ENCODE measurements around the gene KLF3. TPM values are rescaled to one million over a fixed set of nuclear protein-coding genes. Genes with fewer than 3 reads are reported as not detected.

KLF3 gene
- total and polyA plus RNA-seq, 2 of the 4 experiments (the other 2 are of a cell fraction) = 8.2 to 12.6 TPM

- DNase-seq = no peak
- H3K4me1 ChIP-seq (ENCODE audit: control insufficient read depth, insufficient read depth, low read length) = no peaks in the 10 kb centered on the region
- H2BK20ac ChIP-seq (ENCODE audit: low read depth, low read length) = no peak overlapping the region
- H3K14ac ChIP-seq (replicated peaks; ENCODE audit: low read depth, low read length) = no peak overlapping the region
- H3K36me3 ChIP-seq (ENCODE audit: control insufficient read depth, insufficient read depth, low read length) = no peaks in the 10 kb centered on the region
- no peak overlapping the region for H3K4me3 ChIP-seq (ENCODE audit: insufficient read depth, low read depth, low read length)
- no TSS peak for BruUV-seq (replicated peaks)
- peaks cover 2% of the 10 kb centered on the region; the same call in 1 of the 2 replicates for H3K27me3 ChIP-seq (ENCODE audit: control insufficient read depth, insufficient read depth, low read length)
- ATAC-seq (ENCODE audit: low read depth) = no peak
- dilution Hi-C loops (cut with HindIII; ENCODE audit: low sequenced_read_pairs, unreplicated experiment) (no loop called here), in situ Hi-C loops (cut with MboI; ENCODE audit: low sequenced_read_pairs) (no loop called here), intact Hi-C loops (cut with micrococcal nuclease) (no loop called here)
- no peak overlapping the region for H2AFZ ChIP-seq (replicated peaks; ENCODE audit: low read length, poor library complexity)
- no peak overlapping the region for H4K8ac ChIP-seq (ENCODE audit: low read depth in 2 of 2, low read length in 2 of 2)
- no peak overlapping the region for H3K4me2 ChIP-seq (ENCODE audit: low read depth, low read length)
- H4K91ac ChIP-seq (ENCODE audit: insufficient read depth, low read depth, low read length) = no peak overlapping the region
- no peak overlapping the region for H2AK5ac ChIP-seq (ENCODE audit: low read depth, low read length)
- CTCF ChIA-PET = no interaction called here
- H4K20me1 ChIP-seq (ENCODE audit: insufficient read depth, low read length) = no peaks in the 10 kb centered on the region
- H3K56ac ChIP-seq (ENCODE audit: extremely low read depth, insufficient read depth, low read length) = no peak overlapping the region
- no peak overlapping the region for H3K23ac ChIP-seq (ENCODE audit: low read depth, low read length)
- no peak overlapping the region for H3K18ac ChIP-seq (ENCODE audit: low read depth, low read length)
- H3K79me1 ChIP-seq (ENCODE audit: low read depth in 1 of 2, low read length in 2 of 2) = no peaks in the 10 kb centered on the region
- no peak for TF ChIP-seq CEBPB (IDR thresholded peaks at IDR 0.05; ENCODE audit: low read depth, low read length)
- no peak for TF ChIP-seq CTCF (conservative IDR thresholded peaks at IDR 0.05; ENCODE audit: low read depth, low read length)
- TF ChIP-seq CHD1 (IDR thresholded peaks at IDR 0.05; ENCODE audit: low read depth, low read length) = no peak
- TF ChIP-seq FOS (IDR thresholded peaks at IDR 0.05; ENCODE audit: low read depth, low read length) = no peak
- no peak for TF ChIP-seq RAD21 (IDR thresholded peaks at IDR 0.05; ENCODE audit: low read length)
- TF ChIP-seq RFX5 (IDR thresholded peaks at IDR 0.05; ENCODE audit: low read depth, low read length) = no peak
- TF ChIP-seq POLR2A (IDR thresholded peaks at IDR 0.05; ENCODE audit: low read depth, low read length) = no peak
- TF ChIP-seq BHLHE40 (IDR thresholded peaks at IDR 0.05; ENCODE audit: low read depth, low read length) = no peak
- POLR2A ChIA-PET (ENCODE audit: unreplicated experiment) = no interaction called here
- H3K9ac ChIP-seq (ENCODE audit: low read depth, low read length) = no peak overlapping the region
- H3K9me1 ChIP-seq (ENCODE audit: insufficient read depth, low read length) = no peaks in the 10 kb centered on the region
- no peak overlapping the region for H2BK120ac ChIP-seq (ENCODE audit: low read depth, low read length)
- no CpG with 5 or more reads among the region's 9 CpGs for WGBS, 2 experiments (ENCODE audit: extremely low coverage in 2 of 2, insufficient read length in 1 of 2)
- no peaks in the 10 kb centered on the region for H3K9me3 ChIP-seq (ENCODE audit: control insufficient read depth, insufficient read depth, low read length)
- no peak overlapping the region for H2BK5ac ChIP-seq (ENCODE audit: low read depth, low read length, poor library complexity, severe bottlenecking)
- H2AK9ac ChIP-seq (replicated peaks; ENCODE audit: low read depth, low read length, poor library complexity) = no peak overlapping the region
- no peak overlapping the region for H2BK15ac ChIP-seq (ENCODE audit: low read depth, low read length)
- no peak overlapping the region for H3K27ac ChIP-seq (ENCODE audit: insufficient read depth, low read length)
- H3K4ac ChIP-seq (ENCODE audit: low read depth, low read length) = no peak overlapping the region
- H4K5ac ChIP-seq (ENCODE audit: low read depth, low read length) = no peak overlapping the region
These were observed 13.9 kb upstream of the KLF3 start for GRCh38 chr4:38650133-38650532.
